ENCODE measurements around the gene PLXDC2. TPM values are rescaled to one million over a fixed set of nuclear protein-coding genes. Genes with fewer than 3 reads are reported as not detected.

PLXDC2 gene
- 0.01 to 0.05 TPM (median 0.03 TPM) in 4 of 5 replicates, not detected in the other for total RNA-seq (2022; extraction: Qiagen RNA extraction; ENCODE audit: low read depth)

DNA sequence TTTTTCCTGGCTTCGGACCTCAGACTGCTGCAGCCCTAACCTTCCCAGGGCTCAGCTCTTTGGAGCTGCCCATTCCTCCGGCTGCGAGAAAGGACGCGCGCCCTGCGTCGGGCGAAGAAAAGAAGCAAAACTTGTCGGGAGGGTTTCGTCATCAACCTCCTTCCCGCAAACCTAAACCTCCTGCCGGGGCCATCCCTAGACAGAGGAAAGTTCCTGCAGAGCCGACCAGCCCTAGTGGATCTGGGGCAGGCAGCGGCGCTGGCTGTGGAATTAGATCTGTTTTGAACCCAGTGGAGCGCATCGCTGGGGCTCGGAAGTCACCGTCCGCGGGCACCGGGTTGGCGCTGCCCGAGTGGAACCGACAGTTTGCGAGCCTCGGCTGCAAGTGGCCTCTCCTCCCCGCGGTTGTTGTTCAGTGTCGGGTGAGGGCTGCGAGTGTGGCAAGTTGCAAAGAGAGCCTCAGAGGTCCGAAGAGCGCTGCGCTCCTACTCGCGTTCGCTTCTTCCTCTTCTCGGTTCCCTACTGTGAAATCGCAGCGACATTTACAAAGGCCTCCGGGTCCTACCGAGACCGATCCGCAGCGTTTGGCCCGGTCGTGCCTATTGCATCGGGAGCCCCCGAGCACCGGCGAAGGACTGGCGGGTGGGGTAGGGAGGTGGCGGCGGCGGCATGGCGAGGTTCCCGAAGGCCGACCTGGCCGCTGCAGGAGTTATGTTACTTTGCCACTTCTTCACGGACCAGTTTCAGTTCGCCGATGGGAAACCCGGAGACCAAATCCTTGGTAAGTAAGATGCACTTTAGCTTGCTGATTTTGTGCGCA lies at the start of gene PLXDC2:
Gene PLXDC2, plus strand, starts transcription at position 22 of the 820 bp plus-strand sequence.

